DND-41 (cell line): Measurements from ENCODE around the gene NSG1.

ENCODE experiments used
- ATAC-seq: fragments of 200-7000 bp; cut with Tn5 transposase; 3 replicates; pipeline ENCODE4 v1.9.1; 2021; ENCODE audit warnings: low read depth; ENCODE audit not compliant: insufficient read depth
- DNase-seq: peaks from one replicate; pipeline ENCODE4 v3.0.0-alpha.2; 2020
- H2AFZ ChIP-seq: 2 replicates; pipeline ENCODE4 v1.6.0; 2012; ENCODE audit warnings: low read depth, low read length
- H3K27ac ChIP-seq: 2 replicates; pipeline ENCODE4 v1.5.1; 2012; ENCODE audit warnings: low read length, inconsistent platforms
- H3K27me3 ChIP-seq: fragments of 200-600 bp; sonication (generic); 2 replicates; pipeline ENCODE4 v1.6.0; 2012; ENCODE audit warnings: low read length, mild to moderate bottlenecking, inconsistent platforms; ENCODE audit not compliant: insufficient read depth, poor library complexity
- H3K36me3 ChIP-seq: 2 replicates; pipeline ENCODE4 v1.5.1; 2012; ENCODE audit warnings: low read length, inconsistent platforms; ENCODE audit not compliant: insufficient read depth
- H3K4me1 ChIP-seq: 2 replicates; pipeline ENCODE4 v1.5.1; 2012; ENCODE audit warnings: mild to moderate bottlenecking, low read length; ENCODE audit not compliant: insufficient read depth
- H3K4me2 ChIP-seq: 2 replicates; pipeline ENCODE4 v1.6.0; 2012; ENCODE audit warnings: mild to moderate bottlenecking, moderate library complexity, low read length, inconsistent platforms; ENCODE audit not compliant: insufficient read depth
- H3K4me3 ChIP-seq, 2 experiments: fragments of 200-600 bp in 1 of 2; shearing (Covaris generic) in 1 of 2; 2 replicates each; pipeline ENCODE4 v1.5.1; 2012 to 2016; ENCODE audit warnings: inconsistent platforms in 2 of 2, low read length in 2 of 2, mild to moderate bottlenecking in 2 of 2, low read depth in 1 of 2, moderate library complexity in 1 of 2
- H3K79me2 ChIP-seq: 2 replicates; pipeline ENCODE4 v1.6.0; 2012; ENCODE audit warnings: low read length, inconsistent platforms; ENCODE audit not compliant: insufficient read depth
- H3K9ac ChIP-seq: 2 replicates; pipeline ENCODE4 v1.6.0; 2012; ENCODE audit warnings: low read depth, mild to moderate bottlenecking, inconsistent platforms, low read length, moderate library complexity
- H3K9me3 ChIP-seq: 2 replicates; pipeline ENCODE4 v1.5.1; 2012; ENCODE audit warnings: low read length, moderate library complexity, mild to moderate bottlenecking, inconsistent platforms; ENCODE audit not compliant: insufficient read depth, severe bottlenecking
- H4K20me1 ChIP-seq: 2 replicates; pipeline ENCODE4 v1.6.0; 2012; ENCODE audit warnings: low read length; ENCODE audit not compliant: insufficient read depth
- CTCF ChIP-seq: IDR thresholded peaks from 2 replicates; pipeline ENCODE4 v1.5.1; 2012; ENCODE audit warnings: borderline replicate concordance, low read length, moderate library complexity, mild to moderate bottlenecking; ENCODE audit not compliant: poor library complexity, severe bottlenecking; ENCODE audit errors: extremely low read depth
- EZH2 ChIP-seq: IDR thresholded peaks from 3 replicates; pipeline ENCODE4 v1.6.1; 2012; ENCODE audit warnings: borderline replicate concordance, low read depth, mild to moderate bottlenecking, moderate library complexity, low read length, inconsistent platforms; ENCODE audit not compliant: severe bottlenecking

NSG1 gene

DNA sequence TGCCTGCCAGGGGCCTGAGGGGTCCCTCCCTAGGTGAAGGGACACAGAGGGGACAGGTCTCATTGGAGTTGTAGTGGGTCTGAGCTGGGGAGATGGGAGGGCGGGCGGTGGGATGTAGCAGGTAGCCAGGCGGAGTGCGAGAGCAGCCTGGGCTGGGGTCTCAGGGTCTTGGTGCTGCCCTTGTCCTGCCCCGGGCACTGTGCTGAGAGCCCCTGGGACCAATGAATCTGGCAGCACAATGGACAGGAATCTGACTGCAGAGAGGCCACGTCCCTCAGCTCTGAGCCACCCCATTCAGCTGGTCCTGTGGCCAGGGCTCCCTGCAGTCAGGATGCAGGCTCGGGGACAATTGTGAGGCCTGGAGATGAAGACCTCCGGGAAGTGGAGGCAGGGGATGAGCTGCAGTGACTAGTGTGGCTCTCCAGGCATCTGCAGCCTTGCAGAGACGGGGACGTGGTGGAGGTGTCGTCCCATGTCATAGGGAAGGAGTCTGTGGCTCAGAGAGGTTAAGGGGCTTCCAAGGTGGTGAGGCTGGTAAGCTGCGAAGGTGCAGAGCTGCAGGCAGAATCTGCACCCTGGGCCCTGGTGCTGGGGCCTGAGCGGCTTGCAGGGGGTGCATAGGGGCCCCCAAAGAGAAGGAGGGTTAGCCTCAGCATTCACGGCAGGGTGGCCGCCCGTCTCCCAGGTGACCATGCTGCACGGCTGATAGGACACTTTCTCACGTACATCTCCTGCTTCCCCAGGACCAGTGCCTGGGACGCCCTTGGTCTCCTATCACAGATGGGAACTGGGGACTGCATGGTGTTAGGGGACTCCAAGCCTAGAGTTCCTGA is 20.6 kb downstream of the NSG1 start:
- Histone ChIP-seq H3K36me3 (peaks cover 13% of the 10 kb centered on the region), H3K79me2 (no peaks in the 10 kb centered on the region), H3K9me3 (no peaks in the 10 kb centered on the region), H3K27ac (no peak overlapping the region), H3K27me3 (no peaks in the 10 kb centered on the region), H2AFZ (no peak overlapping the region), H3K9ac (no peak overlapping the region), H4K20me1 (no peaks in the 10 kb centered on the region; the same call in none of the 2 replicates), H3K4me2 (no peak overlapping the region), H3K4me1 (no peaks in the 10 kb centered on the region), H3K4me3 (no peak overlapping the region)
- peak; percentile 23; the same call in 1 of the 3 replicates for ATAC-seq
- DNase-seq = no peak
- TF ChIP-seq EZH2 (no peak), CTCF (no peak)

- H4K20me1 ChIP-seq = no peaks in the 10 kb centered on the region; the same call in none of the 2 replicates
- no peaks in the 10 kb centered on the region for H3K4me1 ChIP-seq
- DNase-seq = no peak
- H3K36me3 ChIP-seq = peaks cover 16% of the 10 kb centered on the region
- no peak overlapping the region for H3K4me2 ChIP-seq
- no peak; the same call in 2 of the 3 replicates for ATAC-seq
- no peak overlapping the region for H2AFZ ChIP-seq
- no peak overlapping the region for H3K4me3 ChIP-seq
- H3K9ac ChIP-seq = no peak overlapping the region
- H3K27ac ChIP-seq = no peak overlapping the region
- no peaks in the 10 kb centered on the region for H3K9me3 ChIP-seq
- H3K27me3 ChIP-seq = no peaks in the 10 kb centered on the region
- no peaks in the 10 kb centered on the region for H3K79me2 ChIP-seq
- TF ChIP-seq CTCF (no peak), EZH2 (no peak)
These were observed 21.2 kb downstream of the NSG1 start for GRCh38 chr4:4408132-4408523.

- Histone ChIP-seq H3K79me2 (no peaks in the 10 kb centered on the region), H3K9me3 (no peaks in the 10 kb centered on the region), H2AFZ (no peak overlapping the region), H3K27me3 (no peaks in the 10 kb centered on the region), H3K4me1 (no peaks in the 10 kb centered on the region), H4K20me1 (no peaks in the 10 kb centered on the region; the same call in none of the 2 replicates), H3K4me3 (no peak overlapping the region), H3K4me2 (no peak overlapping the region), H3K27ac (no peak overlapping the region), H3K9ac (no peak overlapping the region), H3K36me3 (peaks cover 16% of the 10 kb centered on the region)
- ATAC-seq (no peak), DNase-seq (no peak)
- TF ChIP-seq CTCF (no peak), EZH2 (no peak)
These were observed 21.9 kb downstream of the NSG1 start for GRCh38 chr4:4408576-4409335.
